GM12878 (cell line): Measurements from ENCODE around the gene NIPAL3. TPM values are rescaled to one million over a fixed set of nuclear protein-coding genes. Genes with fewer than 3 reads are reported as not detected.

Source experiments
- BRCA1 ChIP-seq: IDR thresholded peaks from 2 replicates; pipeline ENCODE4 v1.6.1; 2011; ENCODE audit warnings: low read depth, low read length, improper control_type of control experiment
- CREB1 ChIP-seq: IDR thresholded peaks from 2 replicates; pipeline ENCODE4 v1.6.1; 2012; ENCODE audit warnings: low read depth, mild to moderate bottlenecking, inconsistent platforms
- E4F1 ChIP-seq: fragments of 450-650 bp; IDR thresholded peaks from 2 replicates; pipeline ENCODE4 v1.6.1; 2018; ENCODE audit warnings: borderline replicate concordance, mild to moderate bottlenecking; ENCODE audit not compliant: partially characterized antibody
- IRF3 ChIP-seq: fragments of 450-650 bp; IDR thresholded peaks from 2 replicates; pipeline ENCODE4 v1.6.1; 2014; ENCODE audit warnings: mild to moderate bottlenecking
- KAT2A ChIP-seq: conservative IDR thresholded peaks from 2 replicates; pipeline ENCODE4 v1.6.1; 2011; ENCODE audit warnings: low read depth, low read length; ENCODE audit not compliant: control insufficient read depth
- MYC ChIP-seq: IDR thresholded peaks from 2 replicates; pipeline ENCODE4 v1.6.1; 2011; ENCODE audit warnings: mild to moderate bottlenecking, low read length, moderate library complexity, inconsistent platforms; ENCODE audit not compliant: insufficient read depth, insufficient replicate concordance, insufficient read length, severe bottlenecking
- POLR2A ChIP-seq: IDR thresholded peaks from 2 replicates; pipeline ENCODE4 v1.6.1; 2011; ENCODE audit warnings: low read depth, mild to moderate bottlenecking, low read length
- POLR2AphosphoS2 ChIP-seq: IDR thresholded peaks from 2 replicates; pipeline ENCODE4 v1.6.1; 2011; ENCODE audit warnings: low read depth, mild to moderate bottlenecking, low read length, improper control_type of control experiment, moderate library complexity
- RB1 ChIP-seq: fragments of 450-650 bp; formaldehyde crosslinking; IDR thresholded peaks from 2 replicates; pipeline ENCODE4 v1.6.1; 2017; ENCODE audit warnings: mild to moderate bottlenecking, borderline replicate concordance
- RUNX3 ChIP-seq: IDR thresholded peaks from 2 replicates; pipeline ENCODE4 v1.6.1; 2012; ENCODE audit warnings: low read length, inconsistent platforms
- ZBED1 ChIP-seq: IDR thresholded peaks from 2 replicates; pipeline ENCODE4 v1.6.1; 2016; ENCODE audit warnings: borderline replicate concordance
- ZBTB11 ChIP-seq: fragments of 450-650 bp; formaldehyde crosslinking; IDR thresholded peaks from 2 replicates; pipeline ENCODE4 v1.5.0; 2022; ENCODE audit warnings: mild to moderate bottlenecking, missing genetic modification characterization
- ZNF217 ChIP-seq: fragments of 450-650 bp; IDR thresholded peaks from 2 replicates; pipeline ENCODE4 v1.6.1; 2017; ENCODE audit warnings: antibody characterized with exemption, mild to moderate bottlenecking
- ZSCAN29 ChIP-seq: fragments of 450-650 bp; IDR thresholded peaks from 2 replicates; pipeline ENCODE4 v1.6.1; 2017; ENCODE audit warnings: mild to moderate bottlenecking, moderate library complexity
- polyA plus RNA-seq, 11 experiments: library from polyadenylated mRNA; depleted of rRNA in 4 of 11; unstranded in 6 of 11; stranded (reverse) in 5 of 11; fragments of >200 nt; fragmentation: Nextera tagmentation in 4 of 11; fragmentation: Illumina TruSeq in 1 of 11; extraction: Ambion mirVana in 4 of 11; extraction: Trizol in 1 of 11; gene quantifications; 1 replicate in 1 of 11; 2 replicates in 10 of 11; pipeline versions ENCODE4 v1.2.1 to v1.2.3, GENCODE V29; 2011 to 2016; ENCODE audit warnings: inconsistent platforms in 2 of 11, missing spikeins in 2 of 11, low read depth in 1 of 11
- total RNA-seq, 4 experiments: library from RNA; depleted of rRNA in 3 of 4; stranded (reverse); fragments of >200 nt in 3 of 4; fragmentation: Illumina TruSeq in 1 of 4; extraction: Trizol in 1 of 4; gene quantifications; 2 replicates each; pipeline versions ENCODE4 v1.2.1 to v1.2.3, GENCODE V29; 2013 to 2021
- TF ChIP-seq, protein P1 (sequence below): fragments of 450-650 bp; IDR thresholded peaks from 2 replicates; pipeline ENCODE4 v1.6.1; 2017; ENCODE audit warnings: mild to moderate bottlenecking
- TF ChIP-seq, protein P2 (sequence below): fragments of 450-650 bp; formaldehyde crosslinking; IDR thresholded peaks from 2 replicates; pipeline ENCODE4 v1.4.0; 2022; ENCODE audit warnings: mild to moderate bottlenecking, moderate library complexity

The NIPAL3 gene
- total and polyA plus RNA-seq, 10 of the 15 experiments (the other 5 are each of a cell fraction or from before 2014, with no cell fraction given), result 2.1 to 9.4 (median 4.2) TPM

DNA sequence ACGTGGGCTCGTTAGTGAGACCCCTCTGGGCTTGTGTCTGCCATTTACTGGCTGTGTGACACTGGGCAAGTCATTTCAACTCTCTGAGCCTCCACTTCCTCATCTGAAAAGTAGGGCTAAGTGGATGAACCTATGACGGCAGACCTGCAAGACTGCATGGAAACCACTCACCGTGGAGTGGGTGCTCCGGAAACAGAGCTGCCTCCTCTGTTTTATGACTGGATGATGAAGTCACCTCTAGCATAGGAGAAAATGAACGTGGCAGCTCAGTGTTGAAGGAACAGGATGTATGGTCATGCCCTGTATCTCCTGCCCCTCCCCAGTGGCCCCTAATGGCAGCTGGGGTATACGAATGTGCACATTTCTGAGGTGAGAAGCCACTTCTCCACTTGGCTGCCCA is 42.6 kb upstream of the NIPAL3 start (continued):
- TF ChIP-seq BRCA1, result no peak
- no peak for TF ChIP-seq ZNF217
- TF ChIP-seq ZBTB11 (CRISPR knock-in tag), result no peak
- TF ChIP-seq, protein P1, sequence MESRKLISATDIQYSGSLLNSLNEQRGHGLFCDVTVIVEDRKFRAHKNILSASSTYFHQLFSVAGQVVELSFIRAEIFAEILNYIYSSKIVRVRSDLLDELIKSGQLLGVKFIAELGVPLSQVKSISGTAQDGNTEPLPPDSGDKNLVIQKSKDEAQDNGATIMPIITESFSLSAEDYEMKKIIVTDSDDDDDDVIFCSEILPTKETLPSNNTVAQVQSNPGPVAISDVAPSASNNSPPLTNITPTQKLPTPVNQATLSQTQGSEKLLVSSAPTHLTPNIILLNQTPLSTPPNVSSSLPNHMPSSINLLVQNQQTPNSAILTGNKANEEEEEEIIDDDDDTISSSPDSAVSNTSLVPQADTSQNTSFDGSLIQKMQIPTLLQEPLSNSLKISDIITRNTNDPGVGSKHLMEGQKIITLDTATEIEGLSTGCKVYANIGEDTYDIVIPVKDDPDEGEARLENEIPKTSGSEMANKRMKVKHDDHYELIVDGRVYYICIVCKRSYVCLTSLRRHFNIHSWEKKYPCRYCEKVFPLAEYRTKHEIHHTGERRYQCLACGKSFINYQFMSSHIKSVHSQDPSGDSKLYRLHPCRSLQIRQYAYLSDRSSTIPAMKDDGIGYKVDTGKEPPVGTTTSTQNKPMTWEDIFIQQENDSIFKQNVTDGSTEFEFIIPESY, result no peak
- TF ChIP-seq ZBED1, result no peak
- TF ChIP-seq, protein P2, sequence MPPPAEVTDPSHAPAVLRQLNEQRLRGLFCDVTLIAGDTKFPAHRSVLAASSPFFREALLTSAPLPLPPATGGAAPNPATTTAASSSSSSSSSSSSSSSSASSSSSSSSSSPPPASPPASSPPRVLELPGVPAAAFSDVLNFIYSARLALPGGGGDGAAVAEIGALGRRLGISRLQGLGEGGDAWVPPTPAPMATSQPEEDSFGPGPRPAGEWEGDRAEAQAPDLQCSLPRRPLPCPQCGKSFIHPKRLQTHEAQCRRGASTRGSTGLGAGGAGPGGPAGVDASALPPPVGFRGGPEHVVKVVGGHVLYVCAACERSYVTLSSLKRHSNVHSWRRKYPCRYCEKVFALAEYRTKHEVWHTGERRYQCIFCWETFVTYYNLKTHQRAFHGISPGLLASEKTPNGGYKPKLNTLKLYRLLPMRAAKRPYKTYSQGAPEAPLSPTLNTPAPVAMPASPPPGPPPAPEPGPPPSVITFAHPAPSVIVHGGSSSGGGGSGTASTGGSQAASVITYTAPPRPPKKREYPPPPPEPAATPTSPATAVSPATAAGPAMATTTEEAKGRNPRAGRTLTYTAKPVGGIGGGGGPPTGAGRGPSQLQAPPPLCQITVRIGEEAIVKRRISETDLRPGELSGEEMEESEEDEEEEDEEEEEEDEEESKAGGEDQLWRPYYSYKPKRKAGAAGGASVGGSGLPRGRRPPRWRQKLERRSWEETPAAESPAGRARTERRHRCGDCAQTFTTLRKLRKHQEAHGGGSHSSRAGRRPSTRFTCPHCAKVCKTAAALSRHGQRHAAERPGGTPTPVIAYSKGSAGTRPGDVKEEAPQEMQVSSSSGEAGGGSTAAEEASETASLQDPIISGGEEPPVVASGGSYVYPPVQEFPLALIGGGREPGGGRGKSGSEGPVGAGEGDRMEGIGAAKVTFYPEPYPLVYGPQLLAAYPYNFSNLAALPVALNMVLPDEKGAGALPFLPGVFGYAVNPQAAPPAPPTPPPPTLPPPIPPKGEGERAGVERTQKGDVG (CRISPR knock-in tag), result no peak
- TF ChIP-seq IRF3, result no peak
- no peak for TF ChIP-seq RB1
- TF ChIP-seq ZSCAN29, result no peak
- peak; percentile 24 for TF ChIP-seq RUNX3
- no peak for TF ChIP-seq KAT2A
- TF ChIP-seq E4F1, result no peak
- TF ChIP-seq MYC, result no peak
- TF ChIP-seq CREB1, result peak; percentile 93
- 0 out of 2 replicates have a peak, but pooled peaks have one; percentile 21 for TF ChIP-seq POLR2A
- no peak for TF ChIP-seq POLR2AphosphoS2
